Sigmoid colon (tissue), 4 donors: ENCODE data around the gene CLIC6.
"Not testable (repeated sequence)": the region's sequence is repeated elsewhere in the genome, so short reads cannot be mapped to it uniquely, and the experiment has no call there.

Source experiments
- EP300 ChIP-seq, 4 donors: sonication (generic); formaldehyde crosslinking; IDR thresholded peaks; one replicate each; pipeline ENCODE4 v1.6.1; 2017; ENCODE audit warnings: antibody characterized with exemption in 4 of 4
- POLR2A ChIP-seq, 2 donors: fragments of 450-650 bp; IDR thresholded peaks; one replicate each; pipeline ENCODE4 v1.6.1; 2016; ENCODE audit warnings: antibody characterized with exemption in 2 of 2, mild to moderate bottlenecking in 2 of 2, moderate library complexity in 2 of 2
- POLR2AphosphoS5 ChIP-seq, 4 donors: sonication (generic); formaldehyde crosslinking; IDR thresholded peaks; one replicate each; pipeline ENCODE4 v1.6.1; 2017; ENCODE audit warnings: antibody characterized with exemption in 4 of 4
- TF ChIP-seq, protein P1 (sequence below), 4 experiments: fragments of 450-650 bp in 3 of 4; fragments of 200-600 bp in 1 of 4; IDR thresholded peaks; one replicate each; pipeline ENCODE4 v1.5.1; 2016 to 2019; ENCODE audit warnings: antibody characterized with exemption in 4 of 4, mild to moderate bottlenecking in 3 of 4, moderate library complexity in 2 of 4

DNA sequence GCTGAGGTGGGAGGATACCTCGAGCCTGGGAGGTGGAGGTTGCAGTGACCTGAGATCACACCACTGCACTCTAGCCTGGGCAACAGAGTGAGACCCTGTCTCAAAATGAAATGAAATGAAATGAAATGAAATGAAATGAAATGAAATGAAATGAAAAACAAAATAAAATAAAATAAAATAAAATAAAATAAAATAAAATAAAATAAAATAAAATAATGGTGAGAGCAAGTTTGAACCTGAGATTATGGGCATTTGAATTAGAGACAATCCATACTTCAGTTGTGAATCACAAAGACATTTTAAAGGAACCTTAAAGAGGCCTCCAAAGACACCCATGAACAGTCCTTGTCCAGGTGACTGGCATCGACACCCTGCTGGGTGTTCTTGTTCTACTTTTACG, 49.7 kb downstream of the CLIC6 start:
- TF ChIP-seq, protein P1, sequence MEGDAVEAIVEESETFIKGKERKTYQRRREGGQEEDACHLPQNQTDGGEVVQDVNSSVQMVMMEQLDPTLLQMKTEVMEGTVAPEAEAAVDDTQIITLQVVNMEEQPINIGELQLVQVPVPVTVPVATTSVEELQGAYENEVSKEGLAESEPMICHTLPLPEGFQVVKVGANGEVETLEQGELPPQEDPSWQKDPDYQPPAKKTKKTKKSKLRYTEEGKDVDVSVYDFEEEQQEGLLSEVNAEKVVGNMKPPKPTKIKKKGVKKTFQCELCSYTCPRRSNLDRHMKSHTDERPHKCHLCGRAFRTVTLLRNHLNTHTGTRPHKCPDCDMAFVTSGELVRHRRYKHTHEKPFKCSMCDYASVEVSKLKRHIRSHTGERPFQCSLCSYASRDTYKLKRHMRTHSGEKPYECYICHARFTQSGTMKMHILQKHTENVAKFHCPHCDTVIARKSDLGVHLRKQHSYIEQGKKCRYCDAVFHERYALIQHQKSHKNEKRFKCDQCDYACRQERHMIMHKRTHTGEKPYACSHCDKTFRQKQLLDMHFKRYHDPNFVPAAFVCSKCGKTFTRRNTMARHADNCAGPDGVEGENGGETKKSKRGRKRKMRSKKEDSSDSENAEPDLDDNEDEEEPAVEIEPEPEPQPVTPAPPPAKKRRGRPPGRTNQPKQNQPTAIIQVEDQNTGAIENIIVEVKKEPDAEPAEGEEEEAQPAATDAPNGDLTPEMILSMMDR (IDR thresholded peaks at IDR 0.05) = not testable (repeated sequence)
- TF ChIP-seq POLR2AphosphoS5, POLR2A, EP300 (IDR thresholded peaks at IDR 0.05): not testable (repeated sequence)
